NCI-H69 (cell line): ENCODE measurements around the gene PI4K2A.

ENCODE experiments used
- DNase-seq: peaks from one replicate; lab custom pipeline; 2025; lab: John Stamatoyannopoulos, UW

PI4K2A gene

GRCh38 chr10:97640174-97640867 is at the start of gene PI4K2A:
Gene PI4K2A, plus strand, starts transcription at chr10:97640671. Its CDS starts 72 bp downstream, at chr10:97640743.
- DNase-seq = peak; percentile 97

DNA sequence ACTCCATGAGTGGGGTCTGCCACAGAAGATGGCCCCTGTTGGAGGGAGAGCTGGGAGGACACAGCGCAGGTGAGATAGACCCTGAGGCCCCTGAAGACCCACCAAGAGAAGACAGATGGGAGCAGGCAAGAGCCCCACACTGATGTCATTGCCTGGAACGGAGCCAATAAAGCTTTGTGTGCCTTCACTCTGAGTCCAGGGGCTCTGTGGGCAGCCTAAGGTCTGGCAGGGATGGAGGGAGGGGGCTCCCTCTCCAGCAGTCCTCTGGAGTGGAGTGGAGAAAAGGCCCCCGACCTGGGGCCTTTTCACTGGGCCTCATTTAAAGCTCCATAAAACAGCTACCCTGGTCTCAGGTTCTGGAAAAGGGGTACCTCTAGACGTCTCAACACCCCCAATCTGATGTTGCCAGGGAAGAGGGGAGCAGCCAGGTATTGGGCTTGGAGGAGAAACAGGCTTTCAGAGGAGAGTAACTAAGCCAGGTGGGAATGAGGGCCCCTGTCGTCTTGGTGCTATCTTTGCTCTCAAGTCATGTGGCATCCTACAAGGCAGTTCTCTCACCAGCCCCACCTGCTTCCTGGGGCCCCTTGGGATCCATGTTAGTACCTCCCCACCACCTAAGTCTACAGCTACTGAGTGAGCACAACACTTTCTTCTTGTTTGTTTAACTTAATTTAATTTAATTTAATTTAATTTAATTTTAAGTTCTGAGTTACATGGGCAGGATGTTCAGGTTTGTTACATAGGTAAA is 49.5 kb upstream of the PI4K2A start:
- peak; percentile 56 for DNase-seq

GRCh38 chr10:97593421-97593820 is 47.0 kb upstream of the PI4K2A start:
- no peak for DNase-seq

GRCh38 chr10:97596101-97597082 is 44.1 kb upstream of the PI4K2A start:
- DNase-seq = no peak

DNA sequence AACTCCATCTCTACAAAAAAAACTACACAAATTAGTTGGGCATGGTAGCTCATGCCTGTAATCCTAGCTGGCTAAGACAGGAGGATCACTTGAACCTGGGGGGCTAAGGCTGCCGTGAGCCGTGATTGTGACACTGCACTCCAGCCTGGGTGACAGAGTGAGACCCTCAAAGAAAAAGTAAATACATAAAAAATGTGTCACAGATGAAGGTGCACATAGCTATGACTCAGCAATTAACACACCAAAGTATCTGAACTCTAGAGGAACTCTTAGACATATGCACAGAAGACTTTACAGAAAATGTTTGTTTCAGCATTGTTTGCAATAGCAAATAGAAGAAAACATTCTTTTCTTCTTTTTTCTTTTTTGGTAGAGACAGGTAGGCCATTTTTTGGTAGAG is 42.7 kb upstream of the PI4K2A start:
- no peak for DNase-seq

DNA sequence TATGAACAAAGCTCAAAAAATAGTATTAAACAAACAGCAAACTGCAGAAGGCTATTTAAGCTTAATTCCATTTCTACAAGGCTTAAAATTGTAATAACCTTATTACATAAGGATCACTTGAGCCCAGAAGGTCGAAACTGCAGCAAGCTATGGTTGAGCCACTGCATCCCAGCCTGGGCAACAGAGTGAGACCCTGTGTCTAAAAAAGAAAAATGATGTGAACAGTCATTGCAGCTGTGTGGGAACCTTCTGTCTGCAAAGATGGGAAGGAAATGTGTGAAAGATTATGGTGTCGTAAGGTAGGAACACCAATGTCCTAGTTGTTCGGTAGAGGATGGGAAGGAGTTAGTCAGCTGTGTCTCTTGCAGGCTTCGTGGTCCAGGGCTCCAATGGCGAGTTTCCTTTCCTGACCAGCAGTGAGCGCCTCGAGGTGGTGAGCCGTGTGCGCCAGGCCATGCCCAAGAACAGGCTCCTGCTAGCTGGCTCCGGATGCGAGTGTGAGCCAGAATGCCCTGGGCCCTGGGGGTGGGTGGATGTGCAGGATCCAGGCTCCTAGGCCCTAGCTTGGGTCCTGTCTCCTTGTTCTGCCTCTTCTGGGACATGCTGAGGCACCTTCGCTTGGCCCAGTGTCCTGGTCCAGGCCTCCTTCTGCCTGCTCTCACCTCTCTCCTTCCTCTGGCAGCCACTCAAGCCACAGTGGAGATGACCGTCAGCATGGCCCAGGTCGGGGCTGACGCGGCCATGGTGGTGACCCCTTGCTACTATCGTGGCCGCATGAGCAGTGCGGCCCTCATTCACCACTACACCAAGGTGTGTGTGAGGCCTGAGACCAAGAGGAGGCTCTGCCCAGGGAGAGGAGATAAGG is 41.8 kb upstream of the PI4K2A start:
- no peak for DNase-seq

DNA sequence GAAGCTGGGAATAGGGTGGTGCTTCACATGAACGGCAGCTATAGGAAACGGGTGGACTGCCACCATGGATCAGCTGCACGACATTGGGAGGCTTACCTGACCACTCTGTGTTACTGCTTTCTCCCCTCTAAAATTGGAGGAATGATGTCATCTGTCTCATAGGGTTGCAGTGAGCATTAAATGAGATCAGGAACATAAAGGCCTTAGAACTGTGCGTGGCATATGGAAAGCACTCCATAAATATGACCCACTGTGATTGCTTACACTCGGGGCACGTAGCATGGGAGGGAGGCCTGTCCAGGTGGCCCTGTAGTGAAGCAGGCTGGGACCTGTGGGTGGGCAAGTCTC is 41.2 kb upstream of the PI4K2A start:
- DNase-seq = no peak

DNA sequence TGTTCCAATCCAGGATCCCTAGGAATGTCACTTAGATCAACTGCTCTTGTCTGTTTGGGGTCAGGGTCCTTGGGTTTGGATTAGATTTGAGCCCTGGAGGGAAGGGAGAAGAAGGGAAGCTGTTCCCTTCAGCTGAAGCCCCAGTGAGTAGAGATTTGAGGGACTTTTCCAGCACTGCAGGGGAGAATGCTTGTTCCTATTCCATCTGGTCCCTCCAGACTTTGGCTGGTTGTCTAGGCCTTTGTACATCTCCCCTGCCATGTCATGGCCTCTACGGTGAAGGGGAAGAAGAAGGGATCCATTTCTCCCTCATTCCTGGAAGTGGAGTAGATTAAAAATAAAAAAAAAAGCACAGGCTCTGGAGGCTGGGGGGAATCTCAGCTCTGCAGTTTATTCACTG is 39.9 kb upstream of the PI4K2A start:
- DNase-seq = no peak

DNA sequence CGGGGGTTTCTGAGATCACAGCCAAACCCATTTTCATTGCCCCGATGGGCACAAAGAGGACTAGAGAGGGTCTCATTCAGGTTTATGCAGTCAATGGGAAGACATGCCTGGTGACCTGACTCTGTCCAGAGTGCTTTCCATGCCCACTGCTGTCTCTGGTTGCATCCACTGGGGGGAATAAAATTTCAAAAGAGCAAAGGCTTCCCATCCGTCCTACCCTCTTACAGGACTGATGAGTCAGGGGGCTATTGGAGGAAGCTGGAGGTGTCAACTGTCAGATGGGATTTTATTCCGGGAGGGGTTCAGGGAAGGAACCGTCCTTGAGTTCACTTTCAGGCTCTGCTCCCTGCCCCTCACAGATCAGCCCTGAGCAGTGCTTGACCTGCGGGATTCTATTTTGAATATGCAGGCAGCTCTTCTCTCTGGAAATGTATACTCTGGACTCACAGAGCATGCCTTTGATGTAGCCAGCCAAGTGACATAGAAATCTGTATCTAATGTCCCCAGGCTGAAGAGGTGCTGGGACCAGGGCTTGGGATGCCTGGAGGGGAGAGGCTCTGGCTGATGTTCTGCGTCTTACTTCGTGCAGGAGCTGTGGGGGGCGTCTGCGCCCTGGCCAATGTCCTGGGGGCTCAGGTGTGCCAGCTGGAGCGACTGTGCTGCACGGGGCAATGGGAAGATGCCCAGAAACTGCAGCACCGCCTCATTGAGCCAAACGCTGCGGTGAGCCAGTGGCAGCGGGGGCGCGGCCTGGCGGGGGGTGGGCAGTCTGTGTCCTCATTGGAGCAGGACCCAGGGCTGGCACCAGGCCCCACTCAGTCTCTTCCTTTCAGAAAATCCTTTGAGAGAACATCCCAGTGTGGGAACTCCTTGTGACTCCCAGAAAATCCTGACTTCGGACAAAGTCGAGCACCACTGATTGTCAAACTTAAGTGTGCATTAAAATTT is 38.9 kb upstream of the PI4K2A start:
- no peak for DNase-seq

- no peak for DNase-seq
Observed at GRCh38 chr10:97607095-97607636, 33.3 kb upstream of the PI4K2A start.

DNA sequence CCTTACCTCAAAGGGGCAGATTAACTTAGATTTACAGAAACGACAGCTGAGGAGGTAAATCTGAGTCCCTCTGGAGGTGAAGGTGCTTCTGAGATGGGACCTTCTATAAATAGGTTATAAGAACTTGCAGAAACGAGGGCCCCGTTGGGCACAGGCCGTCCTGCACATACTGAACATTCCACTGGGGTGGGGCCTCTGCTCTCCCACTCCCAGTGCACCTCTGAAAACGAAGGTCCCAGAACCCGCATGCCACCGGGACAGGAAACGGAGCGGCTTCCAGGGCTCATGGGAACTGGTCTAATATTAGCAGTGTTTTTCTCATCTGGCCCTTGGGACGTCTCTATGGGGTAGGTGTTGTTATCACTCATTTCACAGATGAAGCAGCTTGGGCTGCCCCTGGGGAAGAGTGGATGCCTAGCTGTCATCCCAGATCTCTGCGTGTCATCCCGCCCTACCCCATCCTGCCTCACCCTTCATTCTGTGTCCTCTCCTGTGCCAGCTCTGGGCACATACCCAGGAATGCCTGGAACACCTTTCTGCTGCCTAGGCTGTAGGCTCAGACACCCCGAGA is 31.4 kb upstream of the PI4K2A start:
- DNase-seq = no peak

DNA sequence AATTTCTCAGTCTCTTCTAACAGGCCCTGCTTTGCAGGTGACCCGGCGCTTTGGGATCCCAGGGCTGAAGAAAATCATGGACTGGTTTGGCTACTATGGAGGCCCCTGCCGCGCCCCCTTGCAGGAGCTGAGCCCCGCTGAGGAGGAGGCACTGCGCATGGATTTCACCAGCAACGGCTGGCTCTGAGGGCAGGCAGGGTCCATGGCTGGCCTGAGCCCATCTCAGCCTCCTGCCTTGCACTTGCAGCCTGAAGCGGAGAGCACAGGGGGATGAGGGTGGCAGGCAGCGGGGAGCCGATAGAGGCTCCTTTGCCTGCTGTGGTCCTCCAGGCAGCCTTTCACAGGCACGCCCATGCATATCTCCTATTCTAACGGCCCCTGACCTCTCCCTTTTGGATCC is 29.0 kb upstream of the PI4K2A start:
- no peak for DNase-seq

DNA sequence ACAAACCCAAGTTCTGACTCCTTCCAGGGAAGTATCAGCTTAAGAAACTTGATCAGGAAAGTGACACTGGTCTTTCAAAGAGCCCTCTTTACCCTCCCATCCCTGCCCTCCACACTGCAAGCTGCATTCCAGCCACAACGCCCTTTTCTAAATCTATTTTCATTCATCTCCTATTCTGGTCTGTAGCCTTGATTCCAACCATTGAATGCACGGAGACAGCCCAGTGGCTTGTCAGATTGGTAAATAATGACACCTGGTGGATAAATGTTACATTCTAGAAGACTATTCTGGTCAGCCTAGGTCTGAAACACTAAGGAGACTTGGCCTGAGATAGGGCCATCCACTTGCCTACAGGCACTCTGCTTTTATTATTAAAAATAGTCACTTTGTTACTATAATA is 28.1 kb upstream of the PI4K2A start:
- peak; percentile 36 for DNase-seq

- no peak for DNase-seq
Observed at GRCh38 chr10:97618285-97618684, 22.2 kb upstream of the PI4K2A start.

GRCh38 chr10:97618733-97619132 is 21.7 kb upstream of the PI4K2A start:
- DNase-seq = no peak

- no peak for DNase-seq
Observed at GRCh38 chr10:97623277-97623676, 17.2 kb upstream of the PI4K2A start.

- DNase-seq = no peak
Observed at GRCh38 chr10:97627731-97628130, 12.7 kb upstream of the PI4K2A start.

GRCh38 chr10:97628228-97628627 is 12.2 kb upstream of the PI4K2A start:
- no peak for DNase-seq

GRCh38 chr10:97629289-97629688 is 11.2 kb upstream of the PI4K2A start:
- no peak for DNase-seq

- DNase-seq = no peak
Observed at GRCh38 chr10:97631098-97631497, 9.4 kb upstream of the PI4K2A start.
